ENCODE data around the gene RPL5. TPM values are rescaled to one million over a fixed set of nuclear protein-coding genes. Genes with fewer than 3 reads are reported as not detected.

RPL5 gene
- total RNA-seq, 1 donor from 2014 or later = 713 TPM

- no peaks in the 10 kb centered on the region for H3K4me1 ChIP-seq
- H3K27me3 ChIP-seq (ENCODE audit: low read depth) = no peaks in the 10 kb centered on the region
- no peak for DNase-seq
- no peak overlapping the region for H3K27ac ChIP-seq
- intact Hi-C loops (cut with DNase I) = no loop called here
- H3K9me3 ChIP-seq = no peaks in the 10 kb centered on the region
- H3K4me3 ChIP-seq = no peak overlapping the region
- ATAC-seq = no peak
- no peak for TF ChIP-seq CTCF (IDR thresholded peaks at IDR 0.05)
- H3K36me3 ChIP-seq = no peaks in the 10 kb centered on the region
Observed at GRCh38 chr1:92797297-92797696, 34.5 kb upstream of the RPL5 start.

GRCh38 chr1:92797961-92798360 lies 33.9 kb upstream of the RPL5 start:
- H3K9me3 ChIP-seq = no peaks in the 10 kb centered on the region
- TF ChIP-seq CTCF (IDR thresholded peaks at IDR 0.05) = no peak
- no peak overlapping the region for H3K4me3 ChIP-seq
- intact Hi-C loops (cut with DNase I) = no loop called here
- ATAC-seq (peak in 1 of 2 donors; percentile 33), DNase-seq (no peak)
- no peak overlapping the region for H3K27ac ChIP-seq
- no peaks in the 10 kb centered on the region for H3K36me3 ChIP-seq
- no peaks in the 10 kb centered on the region for H3K4me1 ChIP-seq
- H3K27me3 ChIP-seq (ENCODE audit: low read depth) = no peaks in the 10 kb centered on the region

- peaks cover 14% of the 10 kb centered on the region for H3K4me1 ChIP-seq
- no peaks in the 10 kb centered on the region for H3K36me3 ChIP-seq
- DNase-seq (no peak), ATAC-seq (no peak)
- intact Hi-C loops (cut with DNase I) = no loop called here
- H3K9me3 ChIP-seq = no peaks in the 10 kb centered on the region
- no peaks in the 10 kb centered on the region for H3K27me3 ChIP-seq (ENCODE audit: low read depth)
- TF ChIP-seq CTCF (IDR thresholded peaks at IDR 0.05) = no peak
- H3K4me3 ChIP-seq = no peak overlapping the region
- no peak overlapping the region for H3K27ac ChIP-seq
Observed at GRCh38 chr1:92803140-92803887, 28.5 kb upstream of the RPL5 start.

- no peak for TF ChIP-seq CTCF (IDR thresholded peaks at IDR 0.05)
- intact Hi-C loops (cut with DNase I) = no loop called here
- ATAC-seq (peak; percentile 98 to 99), DNase-seq (peak; percentile 82)
- Histone ChIP-seq H3K9me3 (no peaks in the 10 kb centered on the region), H3K27ac (peak overlapping the region; percentile 76), H3K4me1 (peaks cover 14% of the 10 kb centered on the region), H3K27me3 (ENCODE audit: low read depth) (no peaks in the 10 kb centered on the region), H3K4me3 (no peak overlapping the region), H3K36me3 (no peaks in the 10 kb centered on the region)
Observed at GRCh38 chr1:92804721-92805201, 27.1 kb upstream of the RPL5 start.

- ATAC-seq = no peak
- DNase-seq = no peak
- Histone ChIP-seq H3K4me3 (no peak overlapping the region), H3K4me1 (peaks cover 14% of the 10 kb centered on the region), H3K36me3 (no peaks in the 10 kb centered on the region), H3K9me3 (no peaks in the 10 kb centered on the region), H3K27me3 (ENCODE audit: low read depth) (no peaks in the 10 kb centered on the region), H3K27ac (peak overlapping the region; percentile 76)
- TF ChIP-seq CTCF (IDR thresholded peaks at IDR 0.05) = no peak
- intact Hi-C loops (cut with DNase I) = no loop called here
Observed at GRCh38 chr1:92805216-92805615, 26.6 kb upstream of the RPL5 start.
